Endothelial cell of umbilical vein (primary cell): ENCODE results near the gene PDLIM5. TPM values are rescaled to one million over a fixed set of nuclear protein-coding genes. Genes with fewer than 3 reads are reported as not detected.

Experiments
- BruUV-seq: library from RNA; stranded (reverse); fragments of 400-500 nt; replicated peaks from 2 replicates; lab custom pipeline; 2021; lab: Mats Ljungman, UMichigan
- CTCF ChIA-PET: fragments of 300-600, 350-600 bp; sonication (Branson Sonifier 250); formaldehyde crosslinking; loops from one replicate; lab custom pipeline; 2021; ENCODE audit warnings: antibody characterized with exemption, inconsistent platforms; lab: Charles Lee
- POLR2A ChIA-PET: fragments of 300-600, 350-600 bp; sonication (Branson Sonifier 250); formaldehyde crosslinking; loops from one replicate; lab custom pipeline; 2021; ENCODE audit warnings: antibody characterized with exemption, inconsistent platforms; lab: Charles Lee
- DNase-seq: peaks from one replicate; pipeline ENCODE4 v3.0.0-alpha.2; 2011; ENCODE audit warnings: low read depth, low spot score
- FAIRE-seq: peaks from 2 replicates; lab custom pipeline; 2011; peaks lifted over from hg19 to GRCh38; lab: Jason Lieb, UNC
- H2AFZ ChIP-seq: 2 replicates; pipeline ENCODE4 v1.6.0; 2012; ENCODE audit warnings: low read depth, low read length, control low read depth, inconsistent platforms
- H3K27ac ChIP-seq: 2 replicates; pipeline ENCODE4 v1.5.1; 2011; ENCODE audit warnings: low read depth, mild to moderate bottlenecking, control low read depth, low read length, moderate library complexity; ENCODE audit not compliant: insufficient read depth
- H3K27me3 ChIP-seq, 2 experiments: 2 replicates each; pipeline versions ENCODE4 v1.6.0 to v1.6.1; 2011; ENCODE audit warnings: low read length in 2 of 2, mixed read lengths in 1 of 2; ENCODE audit not compliant: control insufficient read depth in 2 of 2, insufficient read depth in 2 of 2
- H3K36me3 ChIP-seq, 2 experiments: 2 replicates in 1 of 2; 3 replicates in 1 of 2; pipeline ENCODE4 v1.5.1; 2011; ENCODE audit warnings: low read length in 2 of 2, mild to moderate bottlenecking in 1 of 2, moderate library complexity in 1 of 2; ENCODE audit not compliant: control insufficient read depth in 2 of 2, insufficient read depth in 2 of 2; ENCODE audit errors: extremely low read depth in 1 of 2
- H3K4me1 ChIP-seq: 3 replicates; pipeline ENCODE4 v1.5.1; 2011; ENCODE audit warnings: mild to moderate bottlenecking, low read length; ENCODE audit not compliant: control insufficient read depth, insufficient read depth; ENCODE audit errors: extremely low read depth
- H3K4me2 ChIP-seq: 2 replicates; pipeline ENCODE4 v1.6.1; 2011; ENCODE audit warnings: low read length, control low read depth, mixed read lengths; ENCODE audit not compliant: insufficient read depth
- H3K4me3 ChIP-seq, 3 experiments: fragments of 200-600 bp in 1 of 3; sonication (generic), shearing (Covaris generic) in 1 of 3; replicated peaks in 1 of 3; 2 replicates each; pipeline ENCODE4 v1.5.1; 2011 to 2016; ENCODE audit warnings: control low read depth in 3 of 3, low read length in 3 of 3, mild to moderate bottlenecking in 2 of 3, inconsistent platforms in 1 of 3, low read depth in 1 of 3, moderate library complexity in 1 of 3; ENCODE audit not compliant: insufficient read depth in 1 of 3
- H3K79me2 ChIP-seq: 2 replicates; pipeline ENCODE4 v1.6.0; 2012; ENCODE audit warnings: low read length, inconsistent platforms; ENCODE audit not compliant: control insufficient read depth, insufficient read depth
- H3K9ac ChIP-seq: replicated peaks from 2 replicates; pipeline ENCODE3; 2011; ENCODE audit warnings: low read length, control low read depth; ENCODE audit not compliant: insufficient read depth; ENCODE audit errors: extremely low read depth
- H3K9me1 ChIP-seq: replicated peaks from 3 replicates; pipeline ENCODE4 v1.6.0; 2011; ENCODE audit warnings: mild to moderate bottlenecking, low read length; ENCODE audit not compliant: control insufficient read depth, insufficient read depth; ENCODE audit errors: extremely low read depth
- H3K9me3 ChIP-seq: replicated peaks from 2 replicates; pipeline ENCODE4 v1.5.1; 2012; ENCODE audit warnings: low read length, inconsistent platforms; ENCODE audit not compliant: control insufficient read depth, insufficient read depth
- H4K20me1 ChIP-seq: replicated peaks from 2 replicates; pipeline ENCODE3; 2011; ENCODE audit warnings: mild to moderate bottlenecking, low read length; ENCODE audit not compliant: control insufficient read depth, insufficient read depth; ENCODE audit errors: extremely low read depth
- FOS ChIP-seq: IDR thresholded peaks from 2 replicates; pipeline ENCODE4 v1.6.1; 2011; ENCODE audit warnings: mild to moderate bottlenecking, low read length, moderate library complexity, borderline replicate concordance; ENCODE audit not compliant: insufficient read depth
- GATA2 ChIP-seq: IDR thresholded peaks from 2 replicates; pipeline ENCODE4 v1.7.0; 2011; ENCODE audit warnings: low read depth, mild to moderate bottlenecking, moderate library complexity, mixed read lengths, low read length; ENCODE audit not compliant: insufficient read length, insufficient read depth
- JUN ChIP-seq: IDR thresholded peaks from 2 replicates; pipeline ENCODE4 v1.6.1; 2011; ENCODE audit warnings: borderline replicate concordance, low read depth; ENCODE audit not compliant: insufficient read length, insufficient read depth
- MAX ChIP-seq: IDR thresholded peaks from 2 replicates; pipeline ENCODE4 v1.6.1; 2011; ENCODE audit not compliant: insufficient read depth, insufficient read length
- POLR2A ChIP-seq: IDR thresholded peaks from 2 replicates; pipeline ENCODE4 v1.6.1; 2012; ENCODE audit warnings: low read depth, mild to moderate bottlenecking, control low read depth, low read length
- dilution Hi-C: fragments of 300-500 bp; cut with MboI; formaldehyde crosslinking; loops from one replicate; pipeline ENCODE4 v1.15.0; 2019; ENCODE audit warnings: low sequenced_read_pairs; ENCODE audit not compliant: extremely low pct_ligation_motif_present
- intact Hi-C: fragments of 100-400 bp; cut with micrococcal nuclease; formaldehyde crosslinking; loops from one replicate; pipeline ENCODE4 v1.10.0; 2022
- polyA plus RNA-seq, 4 experiments: library from polyadenylated mRNA; depleted of rRNA in 3 of 4; stranded (reverse) in 3 of 4; unstranded in 1 of 4; fragments of >200 nt; gene quantifications; 2 replicates each; pipeline versions ENCODE4 v1.2.1 to v1.2.3, GENCODE V29; 2011 to 2012; ENCODE audit warnings: missing spikeins in 1 of 4
- total RNA-seq: library from RNA; stranded (reverse); gene quantifications from 2 replicates; pipeline ENCODE4 v1.2.3, GENCODE V29; 2021

The PDLIM5 gene
- total and polyA plus RNA-seq, 2 donors (not counting 3 experiments of a cell fraction or from before 2014, with no cell fraction given), result 243 to 310 TPM

GRCh38 chr4:94462572-94462971, 10.8 kb downstream of the PDLIM5 start:
- ChIA-PET POLR2A (interaction anchor here (0.5 kb wide), 1 partner anchor 11 kb away, joined by 3 read pairs; the partner anchor contains the start of gene PDLIM5), CTCF (no interaction called here)
- H4K20me1 ChIP-seq, result no peaks in the 10 kb centered on the region
- H3K79me2 ChIP-seq, result peaks cover 99% of the 10 kb centered on the region
- H3K4me3 ChIP-seq, result no peak overlapping the region
- dilution Hi-C loops (no loop called here), intact Hi-C loops (no loop called here)
- no peaks in the 10 kb centered on the region for H3K9me1 ChIP-seq
- no peak overlapping the region for H2AFZ ChIP-seq
- no peaks in the 10 kb centered on the region for H3K9me3 ChIP-seq
- H3K27me3 ChIP-seq, result no peaks in the 10 kb centered on the region
- H3K9ac ChIP-seq, result no peak overlapping the region
- no peak for FAIRE-seq
- TF ChIP-seq FOS, result peak; percentile 20
- no peak for TF ChIP-seq GATA2
- TF ChIP-seq MAX, result no peak
- H3K36me3 ChIP-seq, result no peaks in the 10 kb centered on the region
- peaks cover 13% of the 10 kb centered on the region for H3K4me1 ChIP-seq
- BruUV-seq, result no TSS peak
- no peak overlapping the region for H3K27ac ChIP-seq
- no peak for DNase-seq
- no peak overlapping the region for H3K4me2 ChIP-seq

DNA sequence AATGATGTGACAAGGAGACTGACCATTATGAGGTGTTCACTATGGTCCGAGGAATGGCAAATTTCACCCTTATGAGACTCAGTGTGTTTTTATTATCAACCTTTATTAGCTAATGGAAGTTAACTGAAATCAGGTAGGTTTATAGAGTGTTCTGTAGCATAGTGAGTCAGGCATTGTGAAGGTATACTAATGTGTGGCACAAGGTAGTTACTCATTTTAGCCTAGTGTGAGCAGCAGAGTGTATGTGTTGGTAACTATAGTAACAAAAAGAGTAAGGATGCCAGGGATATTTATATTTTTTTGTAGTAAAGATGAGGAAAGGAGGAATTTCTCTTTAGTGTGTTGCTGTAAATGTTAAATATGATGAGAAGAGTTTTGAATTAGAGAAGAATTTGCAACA, 12.0 kb downstream of the PDLIM5 start:
- no peak for DNase-seq
- peaks cover 2% of the 10 kb centered on the region for H3K4me1 ChIP-seq

More for the DNA sequence above, 12.0 kb downstream of the PDLIM5 start:
- Histone ChIP-seq H3K27me3 (no peaks in the 10 kb centered on the region), H3K27ac (no peak overlapping the region), H3K9me1 (no peaks in the 10 kb centered on the region), H3K79me2 (peaks cover 99% of the 10 kb centered on the region), H4K20me1 (no peaks in the 10 kb centered on the region), H3K9me3 (no peaks in the 10 kb centered on the region), H2AFZ (no peak overlapping the region), H3K36me3 (no peaks in the 10 kb centered on the region), H3K9ac (no peak overlapping the region), H3K4me3 (no peak overlapping the region), H3K4me2 (no peak overlapping the region)
- FAIRE-seq, result no peak
- dilution Hi-C loops, result no loop called here
- POLR2A ChIA-PET, result no interaction called here
- no TSS peak for BruUV-seq
- intact Hi-C loops, result no loop called here
- CTCF ChIA-PET, result interaction anchor here (1.1 to 1.3 kb wide), 2 partner anchors 17 to 114 kb away, joined by 3 to 4 read pairs; no protein-coding TSS in a partner anchor
- TF ChIP-seq POLR2A, result no peak
- TF ChIP-seq JUN, result peak; percentile 7
